Measurements from ENCODE around the gene LYAR. TPM values are rescaled to one million over a fixed set of nuclear protein-coding genes. Genes with fewer than 3 reads are reported as not detected.

LYAR gene
- total RNA-seq, 1 donor, result 4.0 TPM

GRCh38 chr4:4315461-4316149 is 25.7 kb upstream of the LYAR start:
- DNase-seq (ENCODE audit: insufficient read length, low spot score, missing footprints), result no peak
- no peaks in the 10 kb centered on the region for H3K79me2 ChIP-seq (ENCODE audit: insufficient read depth, low read length)
- no peak overlapping the region for H3K4me3 ChIP-seq (ENCODE audit: insufficient read depth, low read length)
- H3K36me3 ChIP-seq (ENCODE audit: insufficient read depth, low read length), result peaks cover 34% of the 10 kb centered on the region
- H3K27ac ChIP-seq (ENCODE audit: low read depth, low read length), result no peak overlapping the region
- no peaks in the 10 kb centered on the region for H3K4me1 ChIP-seq (ENCODE audit: insufficient read depth, low read length)
- H2AFZ ChIP-seq (ENCODE audit: low read length), result no peak overlapping the region
- TF ChIP-seq CTCF (IDR thresholded peaks at IDR 0.05; ENCODE audit: extremely low read depth, low read depth, low read length), result no peak
- no peaks in the 10 kb centered on the region for H4K20me1 ChIP-seq (ENCODE audit: insufficient read depth, low read length)
- no peaks in the 10 kb centered on the region for H3K27me3 ChIP-seq (ENCODE audit: insufficient read depth, low read length)
- no peak overlapping the region for H3K4me2 ChIP-seq (ENCODE audit: insufficient read depth, low read length)
- no peaks in the 10 kb centered on the region for H3K9me3 ChIP-seq (ENCODE audit: low read depth, low read length)

GRCh38 chr4:4311193-4311592 is 21.2 kb upstream of the LYAR start:
- H3K27me3 ChIP-seq (ENCODE audit: insufficient read depth, low read length), result no peaks in the 10 kb centered on the region
- no peak for DNase-seq (ENCODE audit: insufficient read length, low spot score, missing footprints)
- peaks cover 30% of the 10 kb centered on the region for H3K36me3 ChIP-seq (ENCODE audit: insufficient read depth, low read length)
- peaks cover 12% of the 10 kb centered on the region for H3K4me1 ChIP-seq (ENCODE audit: insufficient read depth, low read length)
- H3K4me2 ChIP-seq (ENCODE audit: insufficient read depth, low read length), result no peak overlapping the region
- H3K4me3 ChIP-seq (ENCODE audit: insufficient read depth, low read length), result no peak overlapping the region
- H2AFZ ChIP-seq (ENCODE audit: low read length), result no peak overlapping the region
- peaks cover 17% of the 10 kb centered on the region for H3K79me2 ChIP-seq (ENCODE audit: insufficient read depth, low read length)
- no peak overlapping the region for H3K27ac ChIP-seq (ENCODE audit: low read depth, low read length)
- no peaks in the 10 kb centered on the region for H3K9me3 ChIP-seq (ENCODE audit: low read depth, low read length)
- no peak for TF ChIP-seq CTCF (IDR thresholded peaks at IDR 0.05; ENCODE audit: extremely low read depth, low read depth, low read length)
- no peaks in the 10 kb centered on the region for H4K20me1 ChIP-seq (ENCODE audit: insufficient read depth, low read length)

DNA sequence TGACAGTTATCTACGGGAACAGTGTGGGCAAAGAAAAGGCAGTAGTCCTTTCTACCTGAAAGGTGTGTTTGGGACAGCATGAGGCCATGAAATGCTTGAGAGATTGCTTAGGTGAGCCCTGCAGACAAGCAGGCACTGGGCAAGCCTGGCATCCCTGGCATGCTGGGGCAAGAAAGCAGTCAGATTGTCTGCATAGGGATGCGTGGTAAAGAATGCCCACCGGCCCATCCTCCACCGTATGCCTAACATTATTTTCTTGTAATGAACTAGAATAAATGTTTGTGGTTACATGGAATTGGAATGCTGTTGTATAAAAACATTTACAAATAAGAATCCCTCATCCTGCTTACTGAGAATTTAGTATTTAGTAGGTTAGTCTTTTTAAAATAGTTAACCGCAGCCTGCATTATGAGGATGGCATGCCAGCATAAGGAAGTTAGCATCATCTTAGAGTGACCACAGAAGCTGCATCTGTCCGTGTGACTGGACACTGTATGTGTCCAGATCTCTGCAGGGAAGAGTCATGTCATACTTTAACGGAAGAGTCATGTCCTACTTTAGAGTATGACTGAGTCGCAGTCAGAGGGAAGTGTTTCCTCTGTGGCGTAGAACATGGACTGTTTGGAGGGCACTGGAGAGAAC is 19.0 kb upstream of the LYAR start:
- H3K27ac ChIP-seq (ENCODE audit: low read depth, low read length), result peak overlapping the region; percentile 72
- no peaks in the 10 kb centered on the region for H3K9me3 ChIP-seq (ENCODE audit: low read depth, low read length)
- no peak overlapping the region for H3K4me3 ChIP-seq (ENCODE audit: insufficient read depth, low read length)
- peaks cover 17% of the 10 kb centered on the region for H3K79me2 ChIP-seq (ENCODE audit: insufficient read depth, low read length)
- H3K36me3 ChIP-seq (ENCODE audit: insufficient read depth, low read length), result peaks cover 13% of the 10 kb centered on the region
- peak overlapping the region; percentile 47 for H3K4me2 ChIP-seq (ENCODE audit: insufficient read depth, low read length)
- H3K27me3 ChIP-seq (ENCODE audit: insufficient read depth, low read length), result no peaks in the 10 kb centered on the region
- no peak for DNase-seq (ENCODE audit: insufficient read length, low spot score, missing footprints)
- no peak overlapping the region for H2AFZ ChIP-seq (ENCODE audit: low read length)
- H4K20me1 ChIP-seq (ENCODE audit: insufficient read depth, low read length), result no peaks in the 10 kb centered on the region
- peaks cover 12% of the 10 kb centered on the region for H3K4me1 ChIP-seq (ENCODE audit: insufficient read depth, low read length)
- TF ChIP-seq CTCF (IDR thresholded peaks at IDR 0.05; ENCODE audit: extremely low read depth, low read depth, low read length), result no peak

DNA sequence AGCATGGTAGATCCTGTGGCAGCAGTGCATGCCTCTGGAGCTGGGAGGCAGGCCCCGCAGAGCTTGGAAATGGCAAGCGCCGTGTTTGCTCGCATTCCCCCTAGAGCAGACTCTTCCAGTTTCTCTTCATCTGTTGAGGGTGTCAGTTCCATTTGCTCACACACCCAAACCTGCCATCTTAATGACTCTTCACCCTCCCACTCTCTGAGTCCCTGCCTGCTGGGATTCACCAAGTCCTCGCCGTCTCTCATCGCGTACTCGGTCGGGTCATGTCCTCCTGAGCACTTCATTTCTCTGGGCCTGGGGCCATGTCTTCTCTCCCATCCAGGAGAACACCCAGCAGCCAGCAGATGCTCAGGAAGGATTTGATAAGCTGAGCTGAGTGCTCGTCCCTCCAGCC is 17.0 kb upstream of the LYAR start:
- Histone ChIP-seq H3K4me3 (ENCODE audit: insufficient read depth, low read length) (no peak overlapping the region), H2AFZ (ENCODE audit: low read length) (no peak overlapping the region), H3K9me3 (ENCODE audit: low read depth, low read length) (no peaks in the 10 kb centered on the region), H3K79me2 (ENCODE audit: insufficient read depth, low read length) (peaks cover 17% of the 10 kb centered on the region), H3K27me3 (ENCODE audit: insufficient read depth, low read length) (no peaks in the 10 kb centered on the region), H3K36me3 (ENCODE audit: insufficient read depth, low read length) (peaks cover 13% of the 10 kb centered on the region), H4K20me1 (ENCODE audit: insufficient read depth, low read length) (no peaks in the 10 kb centered on the region), H3K27ac (ENCODE audit: low read depth, low read length) (no peak overlapping the region), H3K4me2 (ENCODE audit: insufficient read depth, low read length) (no peak overlapping the region), H3K4me1 (ENCODE audit: insufficient read depth, low read length) (peaks cover 12% of the 10 kb centered on the region)
- DNase-seq (ENCODE audit: insufficient read length, low spot score, missing footprints), result no peak
- TF ChIP-seq CTCF (IDR thresholded peaks at IDR 0.05; ENCODE audit: extremely low read depth, low read depth, low read length), result no peak
